PC-3 (cell line): ENCODE results near the gene SLC5A10.

ENCODE experiments used
- EZH2 ChIP-seq: fragments of 300-600 bp; sonication (generic); IDR thresholded peaks from one replicate; pipeline ENCODE4 v1.6.1; 2017; ENCODE audit warnings: antibody characterized with exemption, mild to moderate bottlenecking, low read length; ENCODE audit not compliant: unreplicated experiment
- TF ChIP-seq, protein P1 (sequence below): fragments of 300-600 bp; sonication (generic); conservative IDR thresholded peaks from 2 replicates; pipeline ENCODE4 v1.5.1; 2017; ENCODE audit warnings: antibody characterized with exemption, low read depth, mild to moderate bottlenecking, low read length

DNA sequence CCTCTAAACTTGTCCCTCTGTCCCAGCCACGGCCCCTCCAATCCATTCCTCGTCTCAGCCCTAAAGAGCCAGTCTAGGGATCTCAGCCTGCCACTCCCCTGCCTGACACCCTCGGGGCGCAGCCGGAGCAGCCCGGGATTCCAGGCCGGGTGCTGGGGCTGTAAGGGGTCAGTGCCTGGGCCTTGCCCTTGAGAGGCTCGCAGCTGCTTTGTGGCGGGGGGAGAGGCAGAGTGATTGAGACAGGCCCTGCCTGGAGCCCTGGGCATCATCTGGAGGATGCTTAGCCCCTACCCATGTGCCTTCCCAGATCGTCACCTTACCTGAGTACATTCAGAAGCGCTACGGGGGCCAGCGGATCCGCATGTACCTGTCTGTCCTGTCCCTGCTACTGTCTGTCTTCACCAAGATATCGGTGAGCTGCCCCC lies 8.3 kb downstream of the SLC5A10 start:
- TF ChIP-seq, protein P1, sequence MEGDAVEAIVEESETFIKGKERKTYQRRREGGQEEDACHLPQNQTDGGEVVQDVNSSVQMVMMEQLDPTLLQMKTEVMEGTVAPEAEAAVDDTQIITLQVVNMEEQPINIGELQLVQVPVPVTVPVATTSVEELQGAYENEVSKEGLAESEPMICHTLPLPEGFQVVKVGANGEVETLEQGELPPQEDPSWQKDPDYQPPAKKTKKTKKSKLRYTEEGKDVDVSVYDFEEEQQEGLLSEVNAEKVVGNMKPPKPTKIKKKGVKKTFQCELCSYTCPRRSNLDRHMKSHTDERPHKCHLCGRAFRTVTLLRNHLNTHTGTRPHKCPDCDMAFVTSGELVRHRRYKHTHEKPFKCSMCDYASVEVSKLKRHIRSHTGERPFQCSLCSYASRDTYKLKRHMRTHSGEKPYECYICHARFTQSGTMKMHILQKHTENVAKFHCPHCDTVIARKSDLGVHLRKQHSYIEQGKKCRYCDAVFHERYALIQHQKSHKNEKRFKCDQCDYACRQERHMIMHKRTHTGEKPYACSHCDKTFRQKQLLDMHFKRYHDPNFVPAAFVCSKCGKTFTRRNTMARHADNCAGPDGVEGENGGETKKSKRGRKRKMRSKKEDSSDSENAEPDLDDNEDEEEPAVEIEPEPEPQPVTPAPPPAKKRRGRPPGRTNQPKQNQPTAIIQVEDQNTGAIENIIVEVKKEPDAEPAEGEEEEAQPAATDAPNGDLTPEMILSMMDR = no peak
- TF ChIP-seq EZH2 = no peak
